GM21717 (cell line): ENCODE results near the gene CHL1.
"Not testable (repeated sequence)": the region's sequence is repeated elsewhere in the genome, so short reads cannot be mapped to it uniquely, and the experiment has no call there.

Experiments used
- ATAC-seq: cut with Tn5 transposase; IDR thresholded peaks from one replicate; pipeline ENCODE4 v1.9.1; 2021; ENCODE audit warnings: mild to moderate bottlenecking, moderate library complexity; ENCODE audit not compliant: unreplicated experiment

The CHL1 gene

DNA sequence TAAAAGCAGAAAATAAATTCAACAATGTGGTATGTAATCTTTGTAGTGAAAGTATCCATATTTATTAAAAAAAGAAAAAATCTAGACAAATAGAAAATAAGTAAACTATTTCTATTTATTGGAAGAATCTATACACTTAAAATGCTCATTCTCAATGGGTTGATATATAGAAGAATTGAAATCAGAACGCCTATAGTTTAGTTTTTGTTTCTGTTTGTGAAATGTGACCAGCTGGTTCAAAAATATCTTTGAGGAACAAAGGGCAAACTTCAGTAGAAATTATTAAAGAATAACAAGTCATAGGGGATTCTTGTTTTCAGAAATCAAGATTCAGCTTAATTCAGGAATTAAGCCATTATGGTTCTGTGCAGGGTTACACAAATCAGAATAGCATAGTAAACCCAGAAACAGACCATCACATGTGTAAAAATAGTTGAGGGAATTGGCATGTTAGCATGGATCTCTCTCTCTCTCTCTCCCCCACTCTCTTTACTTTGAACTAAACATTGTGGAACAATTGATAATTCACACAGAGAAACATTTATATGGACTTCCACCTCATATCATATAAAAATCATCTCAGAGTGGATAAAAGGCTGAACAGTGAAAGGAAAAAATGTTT, 134.0 kb downstream of the CHL1 start:
- ATAC-seq, result no peak

GRCh38 chr3:331881-332280, 135.3 kb downstream of the CHL1 start:
- ATAC-seq, result no peak

DNA sequence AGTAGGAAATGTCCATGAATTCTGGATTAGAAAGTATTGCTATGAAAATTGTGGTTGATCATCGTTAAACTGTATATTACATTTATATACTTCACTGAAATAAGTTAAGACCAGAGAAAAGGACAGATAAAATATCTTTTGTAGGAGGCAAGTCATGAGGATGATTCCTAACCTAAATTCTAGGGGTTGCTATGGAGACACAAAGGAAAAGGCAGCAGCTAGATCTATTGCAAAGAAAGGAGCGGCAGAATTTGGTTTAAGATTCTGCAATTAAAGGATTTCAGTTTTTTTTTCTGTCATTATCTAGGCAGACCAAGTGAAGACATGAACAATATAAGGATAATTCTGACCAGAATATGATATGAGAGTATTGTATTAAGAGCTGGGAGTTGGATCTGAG, 136.1 kb downstream of the CHL1 start:
- ATAC-seq, result no peak

GRCh38 chr3:335240-335639, 138.7 kb downstream of the CHL1 start:
- no peak for ATAC-seq

GRCh38 chr3:339351-339750, 142.8 kb downstream of the CHL1 start:
- ATAC-seq, result no peak

DNA sequence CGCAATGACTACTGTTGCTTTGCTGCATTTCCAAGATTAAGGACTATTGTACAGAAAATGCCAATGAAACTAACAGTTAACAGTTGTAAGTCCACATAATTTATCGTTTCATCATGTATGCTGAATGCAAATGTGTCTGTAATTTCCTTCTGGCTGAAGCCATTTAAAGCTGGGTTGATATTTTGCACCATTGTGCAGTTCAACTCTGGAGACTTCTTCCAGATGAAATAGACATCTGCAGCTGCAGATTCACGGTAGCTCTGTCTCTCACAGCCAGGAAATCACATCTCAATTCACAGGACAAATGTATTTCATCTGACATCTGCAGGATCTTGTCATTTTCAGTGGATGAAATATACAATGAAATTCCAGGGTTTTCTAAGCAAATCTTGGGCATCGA, 145.4 kb downstream of the CHL1 start:
- ATAC-seq, result no peak

DNA sequence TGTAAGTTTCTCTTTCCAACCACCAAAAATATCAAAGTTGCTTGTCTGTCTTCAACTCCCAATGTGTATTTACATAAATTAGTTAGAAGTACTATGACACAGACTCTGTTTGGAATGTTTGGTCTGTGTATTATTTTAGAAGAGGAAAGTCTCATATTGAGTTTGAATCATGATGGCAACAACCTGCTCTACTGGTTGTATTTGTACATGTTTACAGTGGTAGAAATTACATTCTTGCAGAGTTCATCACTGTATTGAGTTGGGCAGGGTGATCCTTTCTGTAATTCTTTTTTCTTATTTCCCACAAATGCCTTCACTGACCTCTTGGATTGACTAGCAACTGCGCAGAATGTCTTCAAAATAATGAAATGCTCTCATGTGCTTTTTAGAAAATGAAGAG, 149.6 kb downstream of the CHL1 start:
- ATAC-seq, result no peak

DNA sequence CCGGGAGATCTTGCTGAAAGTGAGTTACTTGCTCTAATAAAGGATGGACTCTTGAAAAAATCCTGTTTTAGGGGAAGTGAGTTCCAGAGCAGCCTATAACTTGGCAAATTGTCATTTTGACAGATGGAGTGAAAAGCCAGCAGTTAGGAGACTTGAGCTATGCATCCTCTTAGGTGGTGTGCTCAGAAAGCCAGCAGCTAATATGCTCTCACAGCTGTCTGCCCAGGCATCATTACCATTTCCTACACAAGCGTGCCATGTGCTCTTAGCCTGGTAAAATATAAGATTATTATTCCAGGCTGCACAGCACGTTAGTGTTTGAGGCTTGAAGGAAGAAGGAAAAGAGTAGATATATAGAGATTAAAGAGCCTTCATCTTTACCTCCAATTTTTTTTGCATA, 151.0 kb downstream of the CHL1 start:
- no peak for ATAC-seq

GRCh38 chr3:350871-351371, 154.4 kb downstream of the CHL1 start:
- no peak for ATAC-seq

DNA sequence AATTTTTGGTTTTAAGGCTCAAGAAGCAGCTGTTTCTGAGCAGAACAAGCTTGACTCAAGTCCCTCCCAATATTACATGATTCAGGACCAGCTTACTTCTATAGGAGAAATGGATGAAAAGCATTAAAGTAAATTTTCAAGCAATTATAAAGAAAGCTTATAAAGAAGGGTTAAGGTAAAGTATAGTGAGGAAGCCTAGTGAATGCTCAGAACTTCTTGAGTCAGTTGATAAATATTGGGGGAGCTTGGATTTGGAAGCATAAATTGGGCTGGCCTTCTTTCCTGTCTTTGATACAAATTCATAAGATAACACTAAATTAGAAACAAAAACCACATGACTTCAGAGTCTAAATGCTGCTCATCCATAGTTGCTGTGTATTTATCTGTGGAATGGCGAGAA, 156.0 kb downstream of the CHL1 start:
- no peak for ATAC-seq

GRCh38 chr3:353191-353739, 156.7 kb downstream of the CHL1 start:
- no peak for ATAC-seq

GRCh38 chr3:354432-354831, 157.9 kb downstream of the CHL1 start:
- ATAC-seq, result peak; percentile 74

- no peak for ATAC-seq
Observed at GRCh38 chr3:355622-356021, 159.1 kb downstream of the CHL1 start.

GRCh38 chr3:356952-357351, 160.4 kb downstream of the CHL1 start:
- ATAC-seq, result no peak

DNA sequence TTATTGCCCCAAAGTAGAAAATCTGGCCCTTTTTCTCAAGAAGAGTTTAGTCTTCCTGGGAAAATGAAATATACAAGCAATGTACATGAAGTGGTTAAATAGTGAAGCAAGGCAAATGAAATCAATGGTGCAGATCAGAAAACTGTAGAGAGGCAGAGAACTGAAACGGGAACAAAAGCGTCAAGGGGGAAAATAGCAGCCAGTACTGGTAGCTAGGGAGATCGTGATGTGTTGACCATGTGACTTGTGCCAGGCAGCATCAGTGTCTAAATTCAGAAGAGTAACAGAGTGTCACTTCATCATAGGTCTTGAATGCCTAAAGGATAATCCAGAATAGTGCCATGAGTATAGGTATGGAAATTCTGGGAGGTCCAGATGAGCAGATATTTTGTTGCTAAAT, 163.1 kb downstream of the CHL1 start:
- ATAC-seq, result peak; percentile 74

DNA sequence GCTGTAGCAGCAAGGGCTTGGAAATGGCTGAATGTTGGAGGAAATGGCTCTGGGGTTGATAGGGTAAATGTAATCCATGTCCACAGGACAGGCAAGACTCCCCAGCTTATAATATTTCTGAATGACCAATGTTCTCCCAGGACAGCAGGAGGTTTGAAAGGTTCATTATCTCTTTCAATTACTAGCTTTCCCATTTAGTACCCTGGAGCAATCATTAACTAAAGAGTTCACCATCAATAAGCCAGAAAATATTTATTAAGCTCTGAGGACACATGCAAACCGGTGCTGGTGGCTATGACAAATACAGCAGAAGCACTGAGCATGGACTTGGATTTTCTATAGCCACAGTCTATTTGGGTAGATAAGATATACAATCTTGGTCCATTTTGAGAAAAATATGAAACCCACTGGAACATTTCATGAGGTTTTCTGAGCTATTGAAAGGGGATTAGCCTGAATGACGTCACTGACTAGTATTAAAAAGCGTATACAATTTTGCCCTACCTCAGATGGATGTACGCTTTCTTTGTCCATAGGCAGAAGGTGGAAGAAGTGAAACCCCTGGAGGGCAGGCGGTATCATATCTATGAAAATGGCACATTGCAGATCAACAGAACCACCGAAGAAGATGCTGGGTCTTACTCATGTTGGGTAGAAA, 166.2 kb downstream of the CHL1 start:
- no peak for ATAC-seq

- ATAC-seq, result no peak
Observed at GRCh38 chr3:364287-364686, 167.7 kb downstream of the CHL1 start.

DNA sequence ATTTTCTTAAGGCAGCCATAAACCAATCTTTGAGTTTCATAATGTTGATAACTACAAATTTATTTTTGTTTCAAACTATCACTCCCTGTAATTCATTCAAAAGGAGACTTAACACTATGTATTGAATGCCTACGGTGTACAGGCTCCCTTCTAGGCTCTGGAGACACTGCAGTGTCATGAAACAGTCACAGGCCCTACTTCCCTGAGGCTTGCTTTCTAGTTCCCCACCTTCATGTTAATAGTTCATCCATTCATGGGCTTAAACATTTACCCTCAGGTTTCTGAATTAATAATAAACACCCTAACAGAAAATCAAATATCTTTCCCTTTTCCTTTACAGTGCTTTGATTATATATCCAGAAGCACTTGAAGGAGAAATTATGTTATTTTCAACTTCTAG, 168.7 kb downstream of the CHL1 start:
- peak; percentile 49 for ATAC-seq

- ATAC-seq, result not testable (repeated sequence)
Observed at GRCh38 chr3:366253-366652, 169.7 kb downstream of the CHL1 start.

- no peak for ATAC-seq
Observed at GRCh38 chr3:373193-373779, 176.7 kb downstream of the CHL1 start.

DNA sequence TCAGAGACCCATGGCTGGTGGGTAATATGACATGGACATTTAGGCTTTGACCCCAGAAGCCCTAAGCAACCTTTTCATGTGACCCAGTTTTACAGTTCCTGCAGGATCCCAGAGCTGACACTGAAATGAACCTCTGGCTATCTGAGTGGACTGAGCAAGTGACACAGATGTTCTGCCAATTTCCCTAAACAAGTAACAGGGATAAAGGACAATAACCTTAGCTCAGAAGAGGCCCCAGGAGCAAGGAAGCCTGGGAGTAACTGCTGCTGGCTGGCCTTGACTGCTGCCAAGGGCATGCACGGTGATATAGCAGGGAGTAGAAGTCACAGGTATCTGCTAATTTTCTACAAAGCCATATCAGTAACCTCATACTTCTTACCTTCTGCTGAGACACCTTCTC, 177.9 kb downstream of the CHL1 start:
- no peak for ATAC-seq

- peak; percentile 61 for ATAC-seq
Observed at GRCh38 chr3:377158-377561, 180.6 kb downstream of the CHL1 start.
